ENCODE results near the gene PLP2. TPM values are rescaled to one million over a fixed set of nuclear protein-coding genes. Genes with fewer than 3 reads are reported as not detected.
A peak's percentile ranks its signal among the peaks of the same experiment; 100 is the strongest.

Gene PLP2
- total and polyA plus RNA-seq, 2 of the 13 experiments (the other 11 are each of a cell fraction or from before 2014, with no cell fraction given), result 0.40 to 3.6 TPM

GRCh38 chrX:49199906-49200771 is 28.4 kb downstream of the PLP2 start, which contains the start of gene SYP (continued):
- TF ChIP-seq TFAP4 (IDR thresholded peaks at IDR 0.05; ENCODE audit: borderline replicate concordance, low read depth) (peak; percentile 38; the same call in 1 of the 2 replicates), LCORL (IDR thresholded peaks at IDR 0.05) (no peak), LCORL (CRISPR knock-in tag; IDR thresholded peaks at IDR 0.05) (no peak), ZFP36L2 (CRISPR knock-in tag; IDR thresholded peaks at IDR 0.05) (no peak), TAF1 (CRISPR knock-in tag; IDR thresholded peaks at IDR 0.05) (peak; percentile 67), ZNF382 (CRISPR knock-in tag; IDR thresholded peaks at IDR 0.05; ENCODE audit: borderline replicate concordance) (no peak), SPEN (CRISPR knock-in tag; IDR thresholded peaks at IDR 0.05; ENCODE audit: low read depth) (peak; percentile 80), KMT2B (CRISPR knock-in tag; IDR thresholded peaks at IDR 0.05) (peak; percentile 65), ZNF609 (CRISPR knock-in tag; IDR thresholded peaks at IDR 0.05; ENCODE audit: borderline replicate concordance) (no peak), GMEB1 (CRISPR knock-in tag; IDR thresholded peaks at IDR 0.05; ENCODE audit: borderline replicate concordance) (peak; percentile 67), ZZZ3 (CRISPR knock-in tag; IDR thresholded peaks at IDR 0.05; ENCODE audit: borderline replicate concordance) (peak; percentile 34; the same call in 1 of the 2 replicates), ZBTB46 (CRISPR knock-in tag; IDR thresholded peaks at IDR 0.05; ENCODE audit: borderline replicate concordance) (no peak), RERE (CRISPR knock-in tag; IDR thresholded peaks at IDR 0.05; ENCODE audit: low read depth) (no peak)
